Thyroid gland (tissue), 4 donors: Measurements from ENCODE around the gene TYR.

Source experiments
- POLR2A ChIP-seq, 2 donors: fragments of 450-650 bp; IDR thresholded peaks; one replicate each; pipeline ENCODE4 v1.6.1; 2017; ENCODE audit warnings: antibody characterized with exemption in 2 of 2, mild to moderate bottlenecking in 2 of 2, moderate library complexity in 1 of 2
- TF ChIP-seq, protein P1 (sequence below), 6 experiments: fragments of 200-600 bp in 3 of 6; fragments of 450-650 bp in 3 of 6; sonication (generic) in 3 of 6; IDR thresholded peaks; one replicate each; pipeline ENCODE4 v1.5.1; 2016 to 2019; ENCODE audit warnings: antibody characterized with exemption in 6 of 6, mild to moderate bottlenecking in 2 of 6, inconsistent platforms in 1 of 6, moderate library complexity in 1 of 6

DNA sequence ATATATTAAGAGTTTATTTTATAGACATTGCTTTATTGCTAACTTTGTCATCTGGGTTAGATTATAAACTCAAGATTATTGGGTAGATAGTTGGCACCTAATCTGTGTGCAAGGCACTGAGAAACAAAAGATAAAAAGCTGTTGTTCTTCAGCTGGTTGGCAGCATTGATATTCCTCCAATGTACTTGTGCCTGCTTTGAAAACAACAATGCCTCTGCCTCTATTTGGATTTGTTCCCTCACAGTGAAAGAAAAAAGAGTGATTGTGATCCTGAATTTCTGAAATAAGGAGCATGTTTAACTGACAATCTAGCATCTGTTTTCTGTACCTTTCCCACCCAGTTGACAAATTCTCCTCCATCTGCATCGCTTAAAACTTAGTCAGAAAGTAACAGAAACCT, 98.3 kb downstream of the TYR start:
- TF ChIP-seq, protein P1, sequence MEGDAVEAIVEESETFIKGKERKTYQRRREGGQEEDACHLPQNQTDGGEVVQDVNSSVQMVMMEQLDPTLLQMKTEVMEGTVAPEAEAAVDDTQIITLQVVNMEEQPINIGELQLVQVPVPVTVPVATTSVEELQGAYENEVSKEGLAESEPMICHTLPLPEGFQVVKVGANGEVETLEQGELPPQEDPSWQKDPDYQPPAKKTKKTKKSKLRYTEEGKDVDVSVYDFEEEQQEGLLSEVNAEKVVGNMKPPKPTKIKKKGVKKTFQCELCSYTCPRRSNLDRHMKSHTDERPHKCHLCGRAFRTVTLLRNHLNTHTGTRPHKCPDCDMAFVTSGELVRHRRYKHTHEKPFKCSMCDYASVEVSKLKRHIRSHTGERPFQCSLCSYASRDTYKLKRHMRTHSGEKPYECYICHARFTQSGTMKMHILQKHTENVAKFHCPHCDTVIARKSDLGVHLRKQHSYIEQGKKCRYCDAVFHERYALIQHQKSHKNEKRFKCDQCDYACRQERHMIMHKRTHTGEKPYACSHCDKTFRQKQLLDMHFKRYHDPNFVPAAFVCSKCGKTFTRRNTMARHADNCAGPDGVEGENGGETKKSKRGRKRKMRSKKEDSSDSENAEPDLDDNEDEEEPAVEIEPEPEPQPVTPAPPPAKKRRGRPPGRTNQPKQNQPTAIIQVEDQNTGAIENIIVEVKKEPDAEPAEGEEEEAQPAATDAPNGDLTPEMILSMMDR (IDR thresholded peaks at IDR 0.05): no peak
- no peak for TF ChIP-seq POLR2A (IDR thresholded peaks at IDR 0.05)
